ENCODE data around the gene MAML2.

Gene MAML2

GRCh38 chr11:96199563-96200025 is 143.4 kb downstream of the MAML2 start:
- no peak for TF ChIP-seq EZH2 (optimal IDR thresholded peaks at IDR 0.05; ENCODE audit: low read depth, low read length)
- TF ChIP-seq, protein P1, sequence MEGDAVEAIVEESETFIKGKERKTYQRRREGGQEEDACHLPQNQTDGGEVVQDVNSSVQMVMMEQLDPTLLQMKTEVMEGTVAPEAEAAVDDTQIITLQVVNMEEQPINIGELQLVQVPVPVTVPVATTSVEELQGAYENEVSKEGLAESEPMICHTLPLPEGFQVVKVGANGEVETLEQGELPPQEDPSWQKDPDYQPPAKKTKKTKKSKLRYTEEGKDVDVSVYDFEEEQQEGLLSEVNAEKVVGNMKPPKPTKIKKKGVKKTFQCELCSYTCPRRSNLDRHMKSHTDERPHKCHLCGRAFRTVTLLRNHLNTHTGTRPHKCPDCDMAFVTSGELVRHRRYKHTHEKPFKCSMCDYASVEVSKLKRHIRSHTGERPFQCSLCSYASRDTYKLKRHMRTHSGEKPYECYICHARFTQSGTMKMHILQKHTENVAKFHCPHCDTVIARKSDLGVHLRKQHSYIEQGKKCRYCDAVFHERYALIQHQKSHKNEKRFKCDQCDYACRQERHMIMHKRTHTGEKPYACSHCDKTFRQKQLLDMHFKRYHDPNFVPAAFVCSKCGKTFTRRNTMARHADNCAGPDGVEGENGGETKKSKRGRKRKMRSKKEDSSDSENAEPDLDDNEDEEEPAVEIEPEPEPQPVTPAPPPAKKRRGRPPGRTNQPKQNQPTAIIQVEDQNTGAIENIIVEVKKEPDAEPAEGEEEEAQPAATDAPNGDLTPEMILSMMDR (IDR thresholded peaks at IDR 0.05; ENCODE audit: low read length): no peak

DNA sequence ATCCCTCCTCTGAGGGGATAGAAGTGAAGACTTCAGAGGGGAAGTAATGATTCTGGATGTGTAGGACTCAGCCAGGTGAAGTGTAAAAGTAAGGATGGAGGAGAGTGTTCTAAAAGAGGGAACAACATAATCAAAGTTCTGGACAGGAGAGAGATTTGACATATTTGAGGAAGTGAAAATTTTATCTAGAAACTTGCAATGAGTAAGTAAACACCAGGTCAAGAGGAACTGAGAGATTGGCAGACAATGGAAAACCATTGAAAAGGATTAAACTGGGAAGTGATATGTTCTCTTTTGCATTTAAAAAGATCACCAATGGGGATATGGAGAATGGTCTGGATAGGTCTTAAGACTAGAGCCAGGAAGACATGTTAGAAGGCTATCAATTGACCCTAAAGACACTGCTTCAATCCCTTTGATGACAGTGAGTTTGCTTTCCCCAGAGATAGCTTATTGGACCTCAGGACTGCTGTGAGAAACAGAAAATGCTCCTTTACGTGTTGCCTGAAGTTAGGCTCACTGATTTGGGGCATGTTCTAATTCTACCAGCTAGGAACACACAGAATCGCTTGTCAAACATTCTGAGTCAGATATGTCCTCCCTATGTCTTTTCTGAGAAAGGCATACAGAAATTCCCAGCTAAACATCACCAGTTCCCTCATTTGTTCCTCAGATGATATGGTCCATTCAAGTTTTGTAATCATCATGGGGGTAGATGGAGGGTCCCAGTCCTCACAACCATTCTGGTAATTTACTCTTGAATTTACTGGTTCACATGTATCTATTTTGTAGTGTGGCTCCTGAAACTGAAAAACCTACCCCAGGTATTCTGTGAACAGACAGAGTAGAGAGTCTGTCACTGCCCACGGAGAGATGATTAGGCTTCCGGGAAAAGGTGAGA is 144.9 kb downstream of the MAML2 start:
- DNase-seq: no peak
- Histone ChIP-seq H3K9me2 (replicated peaks; ENCODE audit: insufficient read depth, low read length) (no peaks in the 10 kb centered on the region), H3K9ac (ENCODE audit: low read length) (no peak overlapping the region), H3K79me2 (ENCODE audit: low read length) (peaks cover 25% of the 10 kb centered on the region), H3K27me3 (replicated peaks; ENCODE audit: insufficient read depth, low read length) (no peaks in the 10 kb centered on the region), H3K27ac (ENCODE audit: low read length) (peak overlapping the region; percentile 9; the same call in 1 of the 2 replicates), H3K4me3 (ENCODE audit: low read length) (no peak overlapping the region), H4K20me1 (ENCODE audit: insufficient read depth, low read length) (no peaks in the 10 kb centered on the region), H3K36me3 (replicated peaks; ENCODE audit: insufficient read depth, low read length) (no peaks in the 10 kb centered on the region), H3K9me3 (replicated peaks; ENCODE audit: insufficient read depth, low read length) (no peaks in the 10 kb centered on the region), H3F3A (ENCODE audit: insufficient read depth, low read length) (no peaks in the 10 kb centered on the region), H3K4me1 (ENCODE audit: low read length) (peaks cover 37% of the 10 kb centered on the region), H3K4me2 (ENCODE audit: low read depth, low read length) (no peak overlapping the region), H2AFZ (ENCODE audit: low read length) (no peak overlapping the region)
- TF ChIP-seq, protein P1 (IDR thresholded peaks at IDR 0.05; ENCODE audit: low read length): no peak

More at GRCh38 chr11:96199563-96200025, 143.4 kb downstream of the MAML2 start:
- H3F3A ChIP-seq (ENCODE audit: insufficient read depth, low read length): no peaks in the 10 kb centered on the region
- peaks cover 29% of the 10 kb centered on the region for H3K79me2 ChIP-seq (ENCODE audit: low read length)
- H3K4me2 ChIP-seq (ENCODE audit: low read depth, low read length): no peak overlapping the region
- H3K9me2 ChIP-seq (replicated peaks; ENCODE audit: insufficient read depth, low read length): no peaks in the 10 kb centered on the region
- no peak overlapping the region for H3K9ac ChIP-seq (ENCODE audit: low read length)
- H3K4me1 ChIP-seq (ENCODE audit: low read length): peaks cover 30% of the 10 kb centered on the region
- H2AFZ ChIP-seq (ENCODE audit: low read length): no peak overlapping the region
- no peaks in the 10 kb centered on the region for H3K9me3 ChIP-seq (replicated peaks; ENCODE audit: insufficient read depth, low read length)
- no peak overlapping the region for H3K4me3 ChIP-seq (ENCODE audit: low read length)
- no peak overlapping the region for H3K27ac ChIP-seq (ENCODE audit: low read length)
- no peaks in the 10 kb centered on the region for H3K36me3 ChIP-seq (replicated peaks; ENCODE audit: insufficient read depth, low read length)
- DNase-seq: no peak
- H4K20me1 ChIP-seq (ENCODE audit: insufficient read depth, low read length): no peaks in the 10 kb centered on the region
- no peaks in the 10 kb centered on the region for H3K27me3 ChIP-seq (replicated peaks; ENCODE audit: insufficient read depth, low read length)

- Histone ChIP-seq H3K9me3 (replicated peaks; ENCODE audit: insufficient read depth, low read length) (no peaks in the 10 kb centered on the region), H3K79me2 (ENCODE audit: low read length) (peaks cover 31% of the 10 kb centered on the region), H3K27ac (ENCODE audit: low read length) (no peak overlapping the region), H4K20me1 (ENCODE audit: insufficient read depth, low read length) (no peaks in the 10 kb centered on the region), H3K27me3 (replicated peaks; ENCODE audit: insufficient read depth, low read length) (no peaks in the 10 kb centered on the region), H3K4me1 (ENCODE audit: low read length) (peaks cover 37% of the 10 kb centered on the region), H3K4me3 (ENCODE audit: low read length) (no peak overlapping the region), H3K9ac (ENCODE audit: low read length) (no peak overlapping the region), H3F3A (ENCODE audit: insufficient read depth, low read length) (no peaks in the 10 kb centered on the region), H3K9me2 (replicated peaks; ENCODE audit: insufficient read depth, low read length) (no peaks in the 10 kb centered on the region), H3K4me2 (ENCODE audit: low read depth, low read length) (no peak overlapping the region), H2AFZ (ENCODE audit: low read length) (no peak overlapping the region), H3K36me3 (replicated peaks; ENCODE audit: insufficient read depth, low read length) (no peaks in the 10 kb centered on the region)
- TF ChIP-seq, protein P1 (IDR thresholded peaks at IDR 0.05; ENCODE audit: low read length): no peak
- TF ChIP-seq EZH2phosphoT487 (IDR thresholded peaks at IDR 0.05; ENCODE audit: low read length) (no peak), EZH2 (optimal IDR thresholded peaks at IDR 0.05; ENCODE audit: low read depth, low read length) (no peak)
- no peak for DNase-seq
Observed at GRCh38 chr11:96197103-96197502, 145.9 kb downstream of the MAML2 start.

Data from MM.1S (cell line).